ENCODE results near the gene MAGI2. TPM values are rescaled to one million over a fixed set of nuclear protein-coding genes. Genes with fewer than 3 reads are reported as not detected.

MAGI2 gene
- total RNA-seq, 6 experiments from 2014 or later: 1.2 to 4.0 (median 2.4) TPM

GRCh38 chr7:78033410-78033809 lies 1420.1 kb downstream of the MAGI2 start:
- WGBS (ENCODE audit: insufficient coverage, low coverage, low lambda C conversion rate, missing lambda C conversion rate): 71% methylated on average over 1 of the region's 1 CpG
- DNase-seq (no peak), ATAC-seq (no peak)
- intact Hi-C loops (cut with DNase I): no loop called here
- Histone ChIP-seq H3K4me3 (no peak overlapping the region), H3K27me3 (no peaks in the 10 kb centered on the region), H3K27ac (no peak overlapping the region), H3K4me1 (no peaks in the 10 kb centered on the region), H3K9me3 (no peaks in the 10 kb centered on the region), H3K36me3 (no peaks in the 10 kb centered on the region)
- TF ChIP-seq POLR2A (IDR thresholded peaks at IDR 0.05) (no peak), CTCF (IDR thresholded peaks at IDR 0.05) (no peak)

- Histone ChIP-seq H3K36me3 (no peaks in the 10 kb centered on the region), H3K27ac (no peak overlapping the region), H3K9me3 (no peaks in the 10 kb centered on the region), H3K4me3 (no peak overlapping the region), H3K4me1 (no peaks in the 10 kb centered on the region), H3K27me3 (no peaks in the 10 kb centered on the region)
- TF ChIP-seq POLR2A (IDR thresholded peaks at IDR 0.05) (no peak), CTCF (IDR thresholded peaks at IDR 0.05) (no peak)
- intact Hi-C loops (cut with DNase I): no loop called here
- DNase-seq: no peak
- 75% methylated on average over 5 of the region's 5 CpGs for WGBS (ENCODE audit: insufficient coverage, low coverage, low lambda C conversion rate, missing lambda C conversion rate)
- ATAC-seq: no peak
These were observed 1427.0 kb downstream of the MAGI2 start for GRCh38 chr7:78026492-78026891.

GRCh38 chr7:78024591-78024990 lies 1428.9 kb downstream of the MAGI2 start:
- 48% methylated on average over 2 of the region's 2 CpGs for WGBS (ENCODE audit: insufficient coverage, low coverage, low lambda C conversion rate, missing lambda C conversion rate)
- H3K9me3 ChIP-seq: no peaks in the 10 kb centered on the region
- H3K27ac ChIP-seq: no peak overlapping the region
- no peak for ATAC-seq
- no peaks in the 10 kb centered on the region for H3K4me1 ChIP-seq
- TF ChIP-seq CTCF (IDR thresholded peaks at IDR 0.05) (no peak), POLR2A (IDR thresholded peaks at IDR 0.05) (no peak)
- DNase-seq: no peak
- H3K4me3 ChIP-seq: no peak overlapping the region
- no peaks in the 10 kb centered on the region for H3K27me3 ChIP-seq
- no peaks in the 10 kb centered on the region for H3K36me3 ChIP-seq
- intact Hi-C loops (cut with DNase I): no loop called here

- no peak overlapping the region for H3K27ac ChIP-seq
- H3K4me1 ChIP-seq: peaks cover 0 to 6% (median 0%) of the 10 kb centered on the region in 4 donors
- no peak overlapping the region for H3K4me3 ChIP-seq
- intact Hi-C loops (cut with DNase I): no loop called here
- DNase-seq: no peak
- ATAC-seq: no peak
- no peaks in the 10 kb centered on the region for H3K27me3 ChIP-seq
- TF ChIP-seq POLR2A (IDR thresholded peaks at IDR 0.05) (no peak), CTCF (IDR thresholded peaks at IDR 0.05) (no peak)
- H3K9me3 ChIP-seq: no peaks in the 10 kb centered on the region
- no peaks in the 10 kb centered on the region for H3K36me3 ChIP-seq
- WGBS (ENCODE audit: insufficient coverage, low coverage, low lambda C conversion rate, missing lambda C conversion rate): 59% methylated on average over 4 of the region's 4 CpGs
These were observed 1430.3 kb downstream of the MAGI2 start for GRCh38 chr7:78023191-78023590.

- WGBS (ENCODE audit: insufficient coverage, low coverage, low lambda C conversion rate, missing lambda C conversion rate): 91% methylated on average over 1 of the region's 1 CpG
- H3K4me3 ChIP-seq: no peak overlapping the region
- H3K27ac ChIP-seq: no peak overlapping the region
- DNase-seq (no peak), ATAC-seq (no peak)
- peaks cover 0 to 6% (median 0%) of the 10 kb centered on the region in 4 donors for H3K4me1 ChIP-seq
- intact Hi-C loops (cut with DNase I): no loop called here
- no peak for TF ChIP-seq CTCF (IDR thresholded peaks at IDR 0.05)
- TF ChIP-seq POLR2A (IDR thresholded peaks at IDR 0.05): no peak
- no peaks in the 10 kb centered on the region for H3K27me3 ChIP-seq
- H3K9me3 ChIP-seq: no peaks in the 10 kb centered on the region
- H3K36me3 ChIP-seq: no peaks in the 10 kb centered on the region
These were observed 1431.3 kb downstream of the MAGI2 start for GRCh38 chr7:78022165-78022564.
